ENCODE measurements around the gene NUDT3.

NUDT3 gene

GRCh38 chr6:34350137-34350933, 42.1 kb downstream of the NUDT3 start:
- Histone ChIP-seq H3K4me3 (ENCODE audit: low read depth, low read length) (no peak overlapping the region), H2AFZ (no peak overlapping the region), H3K9ac (no peak overlapping the region), H3K27ac (no peak overlapping the region), H3K36me3 (ENCODE audit: control insufficient read depth, insufficient read depth, low read length) (no peaks in the 10 kb centered on the region), H3K4me1 (peaks cover 5% of the 10 kb centered on the region), H3K4me2 (ENCODE audit: low read length) (no peak overlapping the region), H3K79me2 (peaks cover 28% of the 10 kb centered on the region), H3K9me3 (ENCODE audit: control insufficient read depth, low read length) (no peaks in the 10 kb centered on the region), H3K27me3 (ENCODE audit: control insufficient read depth, insufficient read depth, low read length) (no peaks in the 10 kb centered on the region)
- no peak for TF ChIP-seq CTCF (IDR thresholded peaks at IDR 0.05)

- H3K36me3 ChIP-seq (ENCODE audit: control insufficient read depth, insufficient read depth, low read length): no peaks in the 10 kb centered on the region
- H3K4me3 ChIP-seq (ENCODE audit: low read depth, low read length): no peak overlapping the region
- H3K27me3 ChIP-seq (ENCODE audit: control insufficient read depth, insufficient read depth, low read length): no peaks in the 10 kb centered on the region
- H3K4me1 ChIP-seq: peaks cover 5% of the 10 kb centered on the region
- no peak overlapping the region for H3K4me2 ChIP-seq (ENCODE audit: low read length)
- peaks cover 38% of the 10 kb centered on the region for H3K79me2 ChIP-seq
- no peak for TF ChIP-seq CTCF (IDR thresholded peaks at IDR 0.05)
- H3K27ac ChIP-seq: no peak overlapping the region
- no peak overlapping the region for H3K9ac ChIP-seq
- no peaks in the 10 kb centered on the region for H3K9me3 ChIP-seq (ENCODE audit: control insufficient read depth, low read length)
- H2AFZ ChIP-seq: no peak overlapping the region
These were observed 43.3 kb downstream of the NUDT3 start for GRCh38 chr6:34349211-34349610.

GRCh38 chr6:34347303-34347702, 45.2 kb downstream of the NUDT3 start:
- Histone ChIP-seq H2AFZ (no peak overlapping the region), H3K4me1 (peaks cover 3% of the 10 kb centered on the region), H3K9me3 (ENCODE audit: control insufficient read depth, low read length) (no peaks in the 10 kb centered on the region), H3K4me2 (ENCODE audit: low read length) (no peak overlapping the region), H3K4me3 (ENCODE audit: low read depth, low read length) (no peak overlapping the region), H3K9ac (no peak overlapping the region), H3K36me3 (ENCODE audit: control insufficient read depth, insufficient read depth, low read length) (no peaks in the 10 kb centered on the region), H3K79me2 (peaks cover 37% of the 10 kb centered on the region), H3K27ac (no peak overlapping the region), H3K27me3 (ENCODE audit: control insufficient read depth, insufficient read depth, low read length) (no peaks in the 10 kb centered on the region)
- no peak for TF ChIP-seq CTCF (IDR thresholded peaks at IDR 0.05)

GRCh38 chr6:34346175-34347119, 46.0 kb downstream of the NUDT3 start:
- Histone ChIP-seq H3K79me2 (peaks cover 31% of the 10 kb centered on the region), H3K36me3 (ENCODE audit: control insufficient read depth, insufficient read depth, low read length) (no peaks in the 10 kb centered on the region), H3K9me3 (ENCODE audit: control insufficient read depth, low read length) (no peaks in the 10 kb centered on the region), H3K4me1 (peaks cover 2% of the 10 kb centered on the region), H3K27me3 (ENCODE audit: control insufficient read depth, insufficient read depth, low read length) (no peaks in the 10 kb centered on the region), H3K9ac (no peak overlapping the region), H3K4me2 (ENCODE audit: low read length) (no peak overlapping the region), H2AFZ (no peak overlapping the region), H3K27ac (no peak overlapping the region), H3K4me3 (ENCODE audit: low read depth, low read length) (no peak overlapping the region)
- no peak for TF ChIP-seq CTCF (IDR thresholded peaks at IDR 0.05)
